GM18858 (cell line): ENCODE results near the gene BMP8B.
"Not testable (repeated sequence)": the region's sequence is repeated elsewhere in the genome, so short reads cannot be mapped to it uniquely, and the experiment has no call there.

Experiments used
- ATAC-seq: cut with Tn5 transposase; IDR thresholded peaks from one replicate; pipeline ENCODE4 v1.9.1; 2021; ENCODE audit not compliant: unreplicated experiment

BMP8B gene

DNA sequence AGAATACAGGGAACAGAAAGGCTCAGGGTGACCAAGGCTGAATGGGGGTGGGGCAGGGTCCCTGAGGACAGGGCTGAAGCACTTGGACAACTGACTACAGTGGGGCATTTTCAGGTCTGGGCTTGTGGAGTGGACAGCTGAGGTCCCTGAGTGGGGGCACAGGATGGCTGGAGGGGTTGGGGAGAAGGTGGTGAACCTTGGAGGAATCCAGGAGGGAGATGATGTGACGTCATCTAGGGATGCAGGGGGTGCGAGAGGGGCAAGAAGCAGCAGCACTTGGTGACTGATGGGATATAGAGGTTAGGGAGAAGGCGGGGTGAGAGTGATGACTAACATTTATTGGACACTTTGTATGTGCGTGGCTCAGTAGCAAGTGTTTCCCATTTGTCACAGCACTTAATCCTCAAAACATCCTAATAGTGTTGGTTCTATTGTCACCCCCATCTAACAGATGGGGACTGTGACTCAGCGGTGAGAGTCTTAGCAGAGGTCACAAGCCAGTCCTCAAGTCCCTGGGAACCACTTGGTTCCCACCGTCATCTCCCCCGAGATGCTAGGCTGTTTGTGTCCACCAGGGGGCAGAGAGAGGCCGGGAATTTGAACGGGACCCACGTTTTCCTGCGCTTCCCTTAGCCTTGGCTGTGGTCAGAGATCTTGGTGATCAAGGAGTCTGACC, 27.9 kb upstream of the BMP8B start:
- ATAC-seq = peak; percentile 32

DNA sequence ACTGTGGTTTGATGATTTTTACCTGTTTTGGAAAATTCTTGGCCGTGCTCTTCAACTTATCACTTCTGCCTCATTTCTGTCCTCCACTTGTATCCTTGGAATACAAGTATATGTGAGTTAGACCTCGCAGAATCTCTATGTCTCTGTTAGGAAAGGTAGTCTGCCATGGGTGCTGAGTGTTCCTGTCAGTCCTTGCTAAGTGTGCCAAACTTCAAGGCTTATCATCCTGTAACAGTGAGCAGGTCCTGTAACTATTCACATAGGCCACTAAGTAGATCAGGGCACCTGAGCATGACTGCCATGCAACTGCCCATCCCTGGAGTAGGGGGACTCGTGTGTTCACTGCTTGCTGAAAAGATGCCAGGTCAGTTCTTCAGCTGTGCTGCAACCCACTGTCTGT, 24.2 kb upstream of the BMP8B start:
- ATAC-seq = no peak

DNA sequence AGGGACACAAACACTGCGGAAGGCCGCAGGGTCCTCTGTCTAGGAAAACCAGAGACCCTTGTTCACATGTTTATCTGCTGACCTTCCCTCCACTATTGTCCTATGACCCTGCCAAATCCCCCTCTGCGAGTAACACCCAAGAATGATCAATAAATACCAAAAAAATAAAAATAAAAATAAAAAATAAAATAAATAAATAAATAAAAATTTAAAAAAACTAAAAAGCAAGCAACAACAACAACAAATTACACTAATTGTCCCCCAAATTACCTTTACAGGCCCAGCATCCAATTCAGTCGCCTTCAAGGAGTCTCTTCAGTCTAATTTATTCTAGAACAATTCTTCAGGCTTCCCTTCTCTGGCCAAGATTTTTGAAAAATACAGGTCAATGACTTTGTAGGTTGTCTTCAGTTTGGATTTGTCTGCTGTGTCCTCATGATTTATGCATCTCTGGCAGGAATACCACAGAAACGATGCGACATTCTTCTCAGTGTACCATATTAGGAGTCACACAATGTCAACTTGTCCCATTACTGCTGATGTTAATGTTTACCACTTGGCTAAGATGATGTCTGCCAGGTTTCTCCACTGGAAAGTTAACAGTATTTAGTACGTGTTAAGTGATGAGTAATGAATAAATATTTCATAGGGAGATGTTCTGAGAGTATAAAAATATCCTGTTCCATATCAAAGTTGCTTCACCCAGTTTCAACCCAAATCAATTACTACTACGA, 20.3 kb upstream of the BMP8B start:
- ATAC-seq = no peak

DNA sequence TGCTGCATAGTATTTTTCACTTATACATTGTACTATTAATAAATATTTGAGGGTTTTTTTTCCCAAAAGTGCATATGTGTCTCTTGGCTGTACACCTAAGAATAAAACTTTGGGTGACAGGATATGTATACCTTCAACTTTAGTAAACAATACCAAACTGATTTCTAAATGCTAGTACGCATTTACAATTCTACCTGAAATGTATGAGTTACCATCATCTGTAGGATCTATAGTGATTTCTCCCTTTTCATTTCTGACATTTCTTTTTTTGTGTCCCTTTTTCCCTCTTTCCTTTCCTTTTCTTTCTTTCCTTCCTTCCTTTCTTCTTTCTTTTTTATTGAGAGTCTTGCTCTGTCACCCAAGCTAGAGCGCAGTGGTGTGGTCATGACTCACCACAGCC, 16.7 kb upstream of the BMP8B start:
- no peak for ATAC-seq

DNA sequence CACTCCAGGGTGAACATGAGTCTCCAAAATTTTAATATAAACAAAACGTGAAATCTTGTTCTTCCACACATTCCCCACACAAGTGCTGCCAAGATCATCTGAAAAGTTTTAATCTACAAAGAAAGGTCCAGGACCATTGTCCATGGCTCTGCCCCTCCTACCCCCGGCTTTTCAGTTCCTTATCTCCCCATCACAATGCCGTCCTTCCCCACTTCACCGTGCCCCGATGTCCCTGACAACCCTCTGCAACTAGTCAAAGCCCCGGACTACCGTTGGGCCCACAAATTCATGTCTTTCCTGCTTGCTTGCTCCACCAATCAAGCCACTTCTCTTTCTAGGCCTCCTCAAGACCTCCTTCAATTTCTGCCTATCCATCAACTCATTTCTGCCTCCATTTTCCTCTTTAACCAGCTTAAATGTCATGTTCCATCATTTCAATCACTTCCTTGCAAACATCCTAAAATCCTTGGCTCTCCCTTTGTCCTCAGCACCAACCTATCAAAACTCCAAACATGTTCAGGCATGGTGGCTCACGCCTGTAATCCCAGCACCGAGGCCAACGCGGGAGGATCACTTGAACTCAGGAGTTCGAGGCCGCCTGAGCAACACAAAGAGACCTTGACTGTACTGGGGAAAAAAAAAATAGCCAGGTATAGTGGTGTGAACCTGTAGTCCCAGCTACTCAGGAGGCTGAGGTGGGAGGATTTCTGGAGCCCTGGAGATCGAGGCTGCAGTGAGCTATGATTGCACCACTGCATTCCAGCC, 14.0 kb upstream of the BMP8B start:
- ATAC-seq = no peak

DNA sequence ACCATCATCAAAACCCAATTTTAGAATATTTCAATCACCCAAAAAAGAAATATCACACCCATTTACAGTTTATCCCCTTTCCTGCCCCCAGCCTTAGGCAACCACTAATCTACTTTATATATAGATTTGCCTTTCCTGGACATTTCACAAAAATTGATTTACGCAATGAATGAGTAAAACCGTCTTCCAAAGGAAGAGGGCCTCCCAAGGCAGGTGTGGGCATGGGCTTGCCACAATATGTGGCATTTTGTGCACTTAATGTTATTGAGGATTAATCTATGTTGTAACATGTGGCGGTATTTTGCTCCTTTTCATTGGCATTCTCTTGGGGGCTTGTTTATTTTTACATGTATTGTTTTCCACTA, 11.8 kb upstream of the BMP8B start:
- ATAC-seq = no peak

DNA sequence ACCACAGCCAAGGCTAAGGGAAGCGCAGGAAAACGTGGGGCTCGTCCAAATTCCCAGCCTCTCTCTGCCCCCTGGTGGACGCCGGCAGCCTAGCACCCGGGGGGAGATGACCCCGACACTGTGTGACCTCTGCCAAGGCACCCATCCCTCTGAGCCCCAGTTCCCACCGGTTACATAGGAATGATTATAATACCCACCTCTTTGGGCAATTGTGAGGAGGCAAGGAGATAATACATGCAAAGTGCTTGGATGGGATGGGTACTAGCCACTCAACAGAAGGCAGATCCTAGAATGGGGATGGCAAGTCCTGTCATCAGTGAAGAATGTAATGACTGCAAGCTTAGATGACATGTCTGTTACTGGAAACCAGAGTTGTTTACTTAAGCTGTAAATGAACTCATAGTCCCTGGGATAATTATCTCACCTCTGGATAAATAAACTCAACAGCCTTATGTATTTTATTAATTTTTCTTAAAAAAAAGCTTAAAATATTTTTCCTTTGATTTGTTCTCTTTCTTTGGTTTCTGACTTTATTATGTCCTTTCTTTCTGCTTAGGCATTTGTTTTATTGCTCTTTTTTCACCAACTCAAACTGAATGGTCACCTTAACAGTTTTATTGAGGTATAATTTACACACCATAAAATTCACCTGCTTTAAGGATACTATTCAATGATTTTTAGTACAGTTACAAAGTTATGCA, 11.3 kb upstream of the BMP8B start:
- peak; percentile 18 for ATAC-seq

DNA sequence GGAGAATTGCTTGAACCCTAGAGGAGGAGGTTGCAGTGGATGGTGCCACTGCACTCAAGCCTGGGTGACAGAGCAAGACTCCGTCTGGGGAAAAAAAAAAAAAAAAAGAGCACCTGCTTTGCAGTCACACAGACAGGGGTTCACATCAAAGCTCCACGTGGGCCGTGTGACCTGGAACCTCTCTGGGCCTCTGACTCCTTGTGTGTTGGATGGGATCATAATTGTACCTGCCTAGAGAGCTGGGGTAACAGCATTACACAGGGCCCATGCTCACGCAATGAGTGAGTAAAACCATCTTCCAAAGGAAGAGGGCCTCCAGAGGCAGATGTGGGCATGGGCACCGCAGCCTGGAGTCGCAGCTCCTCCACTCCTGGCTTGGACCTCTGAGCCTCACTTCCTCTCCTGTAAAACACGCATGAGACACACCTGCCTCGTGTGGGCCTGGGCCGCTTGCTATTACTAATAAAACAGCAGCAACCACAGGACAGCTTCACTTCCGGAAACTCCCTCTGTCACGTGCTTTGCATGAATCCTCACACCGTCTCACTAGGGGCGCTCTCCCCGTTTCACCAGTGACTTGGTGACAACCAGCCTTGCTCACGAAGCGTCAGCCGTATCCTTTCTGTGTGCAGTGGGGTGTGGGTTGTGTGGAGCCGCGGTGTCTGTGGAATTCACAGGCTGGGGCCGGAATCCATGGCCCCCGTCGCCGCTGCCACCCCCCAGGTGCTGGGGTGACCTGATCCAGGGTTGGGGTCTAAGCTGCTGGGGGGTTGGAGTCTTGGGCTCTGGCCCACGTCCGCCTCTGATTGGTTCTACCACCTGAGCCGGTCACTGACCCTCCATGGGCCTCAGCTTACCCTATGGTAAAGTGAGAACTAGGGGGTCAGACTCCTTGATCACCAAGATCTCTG, 10.4 kb upstream of the BMP8B start:
- ATAC-seq = peak; percentile 85

DNA sequence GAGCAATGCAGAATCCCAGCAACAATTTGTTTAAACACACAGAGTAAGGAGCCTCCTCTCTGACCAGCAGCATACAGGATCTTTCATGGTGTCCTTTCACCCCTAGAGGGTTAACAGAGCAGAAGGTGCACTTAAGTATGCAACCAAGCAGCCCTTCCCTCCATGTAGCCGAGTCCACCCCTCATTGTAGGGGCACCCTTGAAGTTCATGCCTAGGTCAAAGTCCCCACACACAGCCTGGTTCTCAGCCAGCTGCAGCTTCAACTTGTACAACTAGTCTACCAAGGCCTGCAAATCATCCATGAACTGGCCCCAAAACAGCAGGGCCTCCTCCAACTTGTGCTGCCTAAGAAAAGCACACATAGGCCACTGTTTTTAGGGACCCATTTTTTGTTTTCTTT, 7.0 kb upstream of the BMP8B start:
- no peak for ATAC-seq

DNA sequence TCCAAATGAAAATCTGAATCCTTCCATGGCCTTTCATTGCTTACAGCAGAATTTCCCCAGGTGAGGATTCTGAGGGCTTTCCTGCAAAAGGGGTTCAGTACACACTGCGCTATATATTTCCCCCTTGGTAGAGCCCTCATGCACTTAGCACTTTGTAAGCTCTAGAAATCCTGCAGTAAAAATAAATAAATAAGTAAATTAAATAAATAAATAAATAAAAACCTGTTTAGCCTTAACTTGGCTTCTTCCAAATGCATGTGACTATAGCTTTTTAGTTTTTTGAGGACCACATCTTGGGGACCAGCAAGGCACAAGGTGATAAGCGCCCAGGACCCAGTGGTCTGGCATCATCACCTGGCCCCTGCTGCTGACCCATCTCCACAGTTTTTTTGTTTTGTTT, 3.2 kb upstream of the BMP8B start:
- no peak for ATAC-seq

DNA sequence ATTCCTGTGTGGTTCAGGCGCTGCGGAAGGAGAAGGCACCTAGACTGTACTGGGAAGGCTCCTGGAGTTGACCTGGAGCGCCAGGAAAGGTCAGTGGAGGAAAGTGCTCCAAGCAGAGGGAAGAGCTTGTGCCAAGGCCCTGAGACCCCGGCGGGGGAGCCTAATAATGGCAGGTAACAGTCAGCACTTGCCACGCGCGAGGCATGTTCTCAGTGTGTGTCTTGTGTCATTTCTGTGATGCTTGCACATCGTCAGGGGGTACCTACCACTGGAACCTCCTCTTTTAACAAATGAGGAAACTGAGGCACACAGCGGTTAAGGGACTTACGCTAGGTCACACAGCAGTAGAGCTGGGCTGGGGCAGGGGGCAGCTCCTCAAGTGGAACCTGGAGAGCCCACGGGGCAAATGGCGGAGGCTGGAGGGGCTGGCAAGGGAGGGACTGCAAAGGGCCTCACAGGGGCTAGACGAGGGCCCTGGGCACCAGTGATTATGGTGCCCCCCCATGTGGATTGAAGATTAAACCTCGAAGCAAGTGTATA, 976 bp upstream of the BMP8B start:
- ATAC-seq = no peak

DNA sequence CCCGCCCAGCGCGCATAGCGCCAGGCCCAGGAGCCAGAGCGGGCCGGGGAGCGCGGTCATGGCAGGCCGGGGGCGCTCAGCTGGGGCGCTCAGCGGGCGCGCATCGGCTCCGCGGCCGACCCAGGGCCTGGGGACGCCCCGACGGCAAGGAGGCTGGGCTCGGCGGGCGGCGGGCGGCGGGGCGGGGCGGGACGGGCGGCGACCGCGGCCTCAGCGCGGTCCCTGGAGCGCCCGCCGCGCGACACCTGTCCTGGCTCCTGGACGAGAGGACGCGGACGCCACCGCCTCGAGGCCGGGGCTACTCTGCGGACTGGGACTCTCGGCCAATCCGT, 273 bp downstream of the BMP8B start:
- ATAC-seq = no peak

DNA sequence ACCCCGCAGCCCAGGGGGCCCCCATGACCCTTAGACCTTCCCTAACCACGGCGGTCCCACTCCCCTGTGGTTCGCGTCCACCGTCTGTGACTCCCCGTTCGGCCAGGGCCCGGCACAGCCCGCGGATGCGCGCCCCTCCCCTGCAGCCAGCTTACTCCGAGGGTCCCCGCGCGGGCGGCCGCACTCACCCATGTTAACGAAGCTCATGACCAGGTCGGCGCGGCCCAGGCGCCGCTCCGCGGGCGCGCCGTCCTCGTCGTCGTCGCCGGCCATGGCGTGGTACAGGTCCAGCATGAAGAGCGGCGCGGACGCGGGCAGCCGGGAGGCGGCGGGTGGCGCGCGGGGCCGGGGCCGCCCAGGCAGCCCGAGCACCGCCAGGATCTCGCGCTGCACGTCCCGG, 701 bp downstream of the BMP8B start:
- not testable (repeated sequence) for ATAC-seq

DNA sequence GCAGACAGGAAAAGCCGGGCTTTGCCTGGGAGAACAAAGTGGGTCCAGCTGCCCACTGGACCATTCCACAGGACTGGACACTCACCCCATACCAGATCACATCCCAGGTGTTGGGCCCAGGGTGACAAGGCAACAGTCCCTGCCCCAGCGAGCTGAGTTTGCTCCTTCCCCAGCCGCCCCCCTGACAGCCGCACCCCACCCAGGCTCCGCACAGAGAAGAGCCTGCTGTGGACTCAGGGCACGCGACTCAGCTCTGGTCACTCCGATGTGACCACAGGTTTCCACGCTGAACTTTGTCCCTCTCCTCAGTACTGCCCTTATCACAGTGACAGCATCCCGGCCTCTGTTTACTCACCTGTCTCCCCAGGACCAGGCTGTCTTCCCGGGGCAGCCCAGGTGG, 1.2 kb downstream of the BMP8B start:
- ATAC-seq = no peak

DNA sequence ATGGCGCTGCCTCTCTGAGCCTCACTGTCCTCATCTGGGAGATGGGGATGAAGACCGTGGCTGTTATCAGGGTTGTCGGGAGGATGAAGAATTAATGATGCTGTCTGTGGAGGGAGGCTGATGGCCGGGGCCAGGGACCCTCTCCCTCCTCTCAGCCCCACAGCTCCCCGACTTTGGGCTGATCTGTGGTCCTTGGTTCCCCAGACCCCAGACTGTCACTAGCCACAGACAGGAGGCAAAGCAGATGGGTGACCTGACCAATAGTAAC, 1.6 kb downstream of the BMP8B start:
- not testable (repeated sequence) for ATAC-seq

DNA sequence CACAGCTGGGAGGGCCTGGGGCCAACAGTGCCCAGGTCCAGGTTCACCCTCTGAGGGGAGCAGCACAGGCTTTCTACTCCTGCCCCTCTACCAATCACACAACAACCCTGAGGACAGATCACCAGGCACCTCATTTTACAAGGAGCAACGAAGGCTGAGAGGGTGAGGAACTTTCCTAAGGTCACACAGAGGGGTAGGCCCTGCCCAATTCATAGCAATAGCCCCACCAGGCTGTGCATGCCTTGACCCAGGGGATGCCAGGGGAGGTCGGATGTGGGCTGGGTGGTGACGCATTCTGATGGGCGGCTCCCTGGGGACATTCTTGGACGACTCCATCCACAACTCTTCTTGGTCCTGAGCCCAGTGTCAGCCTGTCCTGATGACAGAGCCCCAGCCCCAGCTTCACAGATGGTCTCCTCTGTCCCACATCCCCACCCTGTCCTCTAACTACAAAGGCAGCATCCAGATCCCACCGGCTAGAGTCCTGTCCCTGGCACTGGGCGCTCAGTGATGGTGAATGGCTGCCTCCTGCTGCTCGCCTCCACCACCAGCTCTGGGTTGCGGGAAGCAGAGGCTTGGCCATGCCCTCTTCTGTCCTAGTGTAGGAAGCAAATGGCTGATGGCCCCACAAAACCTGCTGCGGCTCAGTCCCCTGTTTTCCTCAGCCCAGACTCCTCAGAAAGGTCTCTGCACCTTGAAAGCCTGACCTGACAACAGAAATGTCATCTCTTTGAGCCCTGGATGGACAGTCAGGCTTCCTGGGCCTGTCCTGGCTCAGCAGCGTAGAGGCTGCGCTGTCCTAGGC, 2.2 kb downstream of the BMP8B start:
- ATAC-seq = not testable (repeated sequence)

DNA sequence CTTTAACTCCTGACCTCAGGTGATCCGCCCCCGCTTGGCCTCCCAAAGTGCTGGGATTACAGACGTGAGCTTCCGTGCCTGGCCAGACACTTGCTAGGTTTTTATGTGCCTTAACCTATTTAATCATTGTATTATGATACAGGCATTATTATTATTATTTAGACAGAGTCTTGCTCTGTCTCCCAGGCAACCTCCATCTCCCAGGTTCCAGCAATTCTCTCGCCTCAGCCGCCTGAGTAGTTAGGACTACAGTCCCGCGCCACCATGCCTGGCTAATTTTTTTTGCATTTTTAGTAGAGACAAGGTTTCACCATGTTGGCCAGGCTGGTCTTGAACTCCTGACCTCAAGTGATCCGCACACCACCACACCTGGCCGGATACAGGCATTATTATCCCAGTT, 6.0 kb downstream of the BMP8B start:
- ATAC-seq = not testable (repeated sequence)

DNA sequence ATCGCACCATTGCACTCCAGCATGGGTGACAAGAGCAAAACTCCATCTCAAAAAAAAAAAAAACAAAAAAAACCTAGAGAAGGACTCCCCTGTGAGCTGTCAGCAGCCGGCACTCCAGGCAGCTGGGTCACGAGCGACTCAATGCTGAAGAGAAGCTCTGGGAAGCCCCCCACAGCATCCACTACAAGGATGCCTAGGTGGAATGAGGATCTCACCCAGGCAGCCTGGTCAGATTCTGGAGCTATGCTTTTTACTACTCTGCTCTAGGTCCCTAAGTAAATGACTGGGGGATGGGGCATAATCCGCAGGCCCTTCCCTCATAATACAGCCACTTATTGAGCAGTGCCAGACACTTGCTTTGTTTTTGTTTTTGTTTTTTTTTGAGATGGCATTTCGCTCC, 6.6 kb downstream of the BMP8B start:
- no peak for ATAC-seq

DNA sequence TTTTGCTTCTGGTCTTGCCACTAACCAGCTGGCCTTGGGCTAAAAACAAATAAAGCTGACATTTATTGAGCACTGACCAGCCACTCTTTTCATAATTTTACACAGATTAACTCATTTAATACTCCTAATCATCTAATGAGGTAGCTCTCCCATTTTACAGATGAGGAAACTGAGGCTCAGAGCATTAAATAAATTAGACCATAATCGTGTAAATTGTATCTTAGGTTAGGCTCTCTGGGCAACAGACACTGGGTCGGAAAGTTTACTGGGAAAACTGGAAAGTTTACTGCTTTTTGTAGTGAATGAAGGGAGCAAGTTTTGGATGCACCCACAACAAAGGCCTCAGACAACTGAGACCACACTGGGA, 7.3 kb downstream of the BMP8B start:
- no peak for ATAC-seq

DNA sequence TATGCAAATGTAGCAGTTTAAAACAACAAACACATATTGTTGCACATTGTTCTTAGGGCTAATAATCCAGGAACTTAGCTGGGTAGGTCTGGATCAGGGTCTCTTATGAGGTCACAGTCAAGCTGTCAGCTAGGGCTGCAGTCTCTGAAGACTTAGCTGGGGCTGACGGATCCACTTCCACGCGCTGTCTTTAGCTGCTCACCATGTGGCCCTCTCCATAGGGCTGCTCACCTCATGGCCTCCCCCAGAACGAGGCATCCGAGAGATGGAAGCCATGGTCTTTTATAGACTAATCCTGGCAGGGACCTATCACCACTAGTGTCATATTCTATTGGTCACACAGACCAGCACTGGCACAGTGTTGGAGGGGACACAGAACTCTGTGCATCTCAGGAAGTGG, 8.8 kb downstream of the BMP8B start:
- ATAC-seq = no peak
